Stimulated activated CD8-positive, alpha-beta memory T cell treated with anti-CD3 and anti-CD28 coated beads, Interleukin-15, amount 100 ng/mL, for 4 hours (primary cell): ENCODE results near the gene SYVN1.
"Not testable (repeated sequence)": the region's sequence is repeated elsewhere in the genome, so short reads cannot be mapped to it uniquely, and the experiment has no call there.

Source experiments
- DNase-seq, 2 donors: peaks; one replicate each; pipeline ENCODE4 v3.0.0-alpha.2; 2020; ENCODE audit warnings: low read depth in 2 of 2

The SYVN1 gene

GRCh38 chr11:65151331-65151899 lies 17.1 kb upstream of the SYVN1 start:
- no peak for DNase-seq

GRCh38 chr11:65150509-65151299 lies 16.4 kb upstream of the SYVN1 start:
- no peak for DNase-seq

- not testable (repeated sequence) for DNase-seq
Measured at GRCh38 chr11:65150131-65150508, 15.8 kb upstream of the SYVN1 start.

GRCh38 chr11:65148657-65149056 lies 14.3 kb upstream of the SYVN1 start:
- no peak for DNase-seq

GRCh38 chr11:65147352-65148075 lies 13.2 kb upstream of the SYVN1 start:
- DNase-seq, result no peak

GRCh38 chr11:65141896-65142494 lies 7.7 kb upstream of the SYVN1 start:
- no peak for DNase-seq

- no peak for DNase-seq
Measured at GRCh38 chr11:65136515-65137096, 2.3 kb upstream of the SYVN1 start.

GRCh38 chr11:65135633-65136145 lies 1.4 kb upstream of the SYVN1 start:
- DNase-seq, result no peak

GRCh38 chr11:65134952-65135632 lies 773 bp upstream of the SYVN1 start:
- DNase-seq, result peak; percentile 65 to 77

- DNase-seq, result no peak
Measured at GRCh38 chr11:65133724-65134123, 595 bp downstream of the SYVN1 start.

- DNase-seq, result no peak
Measured at GRCh38 chr11:65132988-65133700, 1.2 kb downstream of the SYVN1 start.

- DNase-seq, result no peak
Measured at GRCh38 chr11:65132238-65132987, 1.9 kb downstream of the SYVN1 start.

GRCh38 chr11:65131895-65132237 lies 2.5 kb downstream of the SYVN1 start:
- no peak for DNase-seq

- no peak for DNase-seq
Measured at GRCh38 chr11:65131417-65131776, 2.9 kb downstream of the SYVN1 start.

GRCh38 chr11:65130631-65131416 lies 3.5 kb downstream of the SYVN1 start:
- no peak for DNase-seq

- DNase-seq, result no peak
Measured at GRCh38 chr11:65129649-65130441, 4.5 kb downstream of the SYVN1 start.

GRCh38 chr11:65128182-65129145 lies 5.9 kb downstream of the SYVN1 start:
- no peak for DNase-seq
